SK-N-SH treated with all-trans-retinoic acid at 6 μM for 48 hours (cell line): Measurements from ENCODE around the gene PDLIM3.
A peak's percentile ranks its signal among the peaks of the same experiment; 100 is the strongest.

Experiments
- ATAC-seq: fragments of 200-7000 bp; cut with Tn5 transposase; 3 replicates; pipeline ENCODE4 v1.9.1; 2020; ENCODE audit warnings: mild to moderate bottlenecking, moderate library complexity
- BACH2 ChIP-seq: fragments of 250-450 bp; sonication (Bioruptor Pico); IDR thresholded peaks from 2 replicates; pipeline ENCODE4 v1.9.0; 2021; ENCODE audit warnings: mild to moderate bottlenecking, borderline replicate concordance
- CSDC2 ChIP-seq: fragments of 250-450 bp; sonication (Bioruptor Pico); IDR thresholded peaks from 2 replicates; pipeline ENCODE4 v1.5.0; 2020; ENCODE audit warnings: mild to moderate bottlenecking, moderate library complexity
- CSRNP3 ChIP-seq: fragments of 250-450 bp; sonication (Bioruptor Pico); IDR thresholded peaks from 2 replicates; pipeline ENCODE4 v1.5.1; 2021; ENCODE audit warnings: mild to moderate bottlenecking, moderate library complexity
- PATZ1 ChIP-seq: fragments of 250-450 bp; sonication (Bioruptor Pico); IDR thresholded peaks from 2 replicates; pipeline ENCODE4 v1.8.0; 2020; ENCODE audit warnings: mild to moderate bottlenecking, moderate library complexity, borderline replicate concordance
- RARB ChIP-seq: fragments of 250-450 bp; sonication (Bioruptor Pico); IDR thresholded peaks from 2 replicates; pipeline ENCODE4 v1.8.0; 2021; ENCODE audit warnings: mild to moderate bottlenecking, moderate library complexity
- SNAI2 ChIP-seq: fragments of 250-450 bp; sonication (Bioruptor Pico); IDR thresholded peaks from 2 replicates; pipeline ENCODE4 v1.5.0; 2020; ENCODE audit warnings: mild to moderate bottlenecking, moderate library complexity
- TCF4 ChIP-seq: fragments of 250-450 bp; sonication (Bioruptor Pico); IDR thresholded peaks from 2 replicates; pipeline ENCODE4 v1.8.0; 2021; ENCODE audit warnings: mild to moderate bottlenecking, moderate library complexity, borderline replicate concordance
- TOX ChIP-seq: fragments of 250-450 bp; sonication (Bioruptor Pico); IDR thresholded peaks from 2 replicates; pipeline ENCODE4 v1.8.0; 2021; ENCODE audit warnings: mild to moderate bottlenecking, moderate library complexity, borderline replicate concordance
- TSHZ2 ChIP-seq: fragments of 250-450 bp; sonication (Bioruptor Pico); IDR thresholded peaks from 2 replicates; pipeline ENCODE4 v1.5.0; 2020; ENCODE audit warnings: mild to moderate bottlenecking, moderate library complexity
- ZC3H10 ChIP-seq: fragments of 250-450 bp; sonication (Bioruptor Pico); IDR thresholded peaks from 2 replicates; pipeline ENCODE4 v1.5.1; 2021; ENCODE audit warnings: mild to moderate bottlenecking, moderate library complexity
- ZFP3 ChIP-seq: fragments of 250-450 bp; sonication (Bioruptor Pico); IDR thresholded peaks from 2 replicates; pipeline ENCODE4 v1.5.0; 2020; ENCODE audit warnings: mild to moderate bottlenecking, moderate library complexity
- ZFP30 ChIP-seq: fragments of 450-650 bp; formaldehyde crosslinking; IDR thresholded peaks from 2 replicates; pipeline ENCODE4 v1.5.0; 2022; ENCODE audit warnings: mild to moderate bottlenecking, moderate library complexity
- ZNF70 ChIP-seq: fragments of 450-650 bp; formaldehyde crosslinking; IDR thresholded peaks from 2 replicates; pipeline ENCODE4 v1.5.0; 2020; ENCODE audit warnings: mild to moderate bottlenecking, moderate library complexity

PDLIM3 gene

GRCh38 chr4:185576962-185577950 is 41.9 kb upstream of the PDLIM3 start:
- no peak for TF ChIP-seq SNAI2 (CRISPR knock-in tag)
- no peak for TF ChIP-seq ZC3H10 (CRISPR knock-in tag)
- peak; percentile 42; the same call in 1 of the 2 replicates for TF ChIP-seq TSHZ2 (CRISPR knock-in tag)
- TF ChIP-seq CSDC2 (CRISPR knock-in tag): no peak
- no peak for TF ChIP-seq RARB (CRISPR knock-in tag)
- TF ChIP-seq ZFP30: no peak
- TF ChIP-seq BACH2: no peak
- TF ChIP-seq TCF4 (CRISPR knock-in tag): no peak
- ATAC-seq: no peak

DNA sequence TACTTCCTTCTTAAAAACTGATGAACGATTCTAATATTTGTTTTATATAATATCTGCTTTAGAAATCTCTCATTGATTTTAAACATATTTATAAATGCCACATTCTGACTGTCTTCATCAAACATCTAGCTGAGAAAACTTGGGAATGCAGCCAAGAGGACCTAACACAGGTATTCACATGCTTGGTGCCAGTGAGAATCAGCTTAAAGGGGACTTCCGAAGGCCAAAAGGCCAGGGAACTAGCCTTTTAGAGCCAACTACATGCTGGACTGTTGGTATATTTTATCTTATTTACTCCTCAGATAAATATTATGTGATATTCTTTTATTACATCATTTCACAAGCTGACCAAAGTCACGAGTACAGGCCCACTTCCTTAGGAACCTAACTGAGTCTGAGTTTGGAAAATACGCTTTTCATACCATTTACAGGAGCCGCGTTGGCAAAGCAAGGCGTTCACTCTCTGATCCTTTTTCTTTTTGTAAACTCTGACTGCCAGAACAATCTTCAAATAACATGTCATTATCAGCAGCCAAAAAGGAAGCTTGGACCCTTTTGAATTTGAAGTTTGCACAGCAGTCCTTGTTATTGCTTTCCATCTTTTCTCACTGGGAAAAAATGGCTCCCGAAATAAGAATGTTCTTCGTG is 41.1 kb upstream of the PDLIM3 start:
- TF ChIP-seq ZNF70 (CRISPR knock-in tag) (no peak), ZFP3 (CRISPR knock-in tag) (no peak), TOX (CRISPR knock-in tag) (no peak), ZFP30 (no peak), PATZ1 (CRISPR knock-in tag) (no peak)
- ATAC-seq: no peak

DNA sequence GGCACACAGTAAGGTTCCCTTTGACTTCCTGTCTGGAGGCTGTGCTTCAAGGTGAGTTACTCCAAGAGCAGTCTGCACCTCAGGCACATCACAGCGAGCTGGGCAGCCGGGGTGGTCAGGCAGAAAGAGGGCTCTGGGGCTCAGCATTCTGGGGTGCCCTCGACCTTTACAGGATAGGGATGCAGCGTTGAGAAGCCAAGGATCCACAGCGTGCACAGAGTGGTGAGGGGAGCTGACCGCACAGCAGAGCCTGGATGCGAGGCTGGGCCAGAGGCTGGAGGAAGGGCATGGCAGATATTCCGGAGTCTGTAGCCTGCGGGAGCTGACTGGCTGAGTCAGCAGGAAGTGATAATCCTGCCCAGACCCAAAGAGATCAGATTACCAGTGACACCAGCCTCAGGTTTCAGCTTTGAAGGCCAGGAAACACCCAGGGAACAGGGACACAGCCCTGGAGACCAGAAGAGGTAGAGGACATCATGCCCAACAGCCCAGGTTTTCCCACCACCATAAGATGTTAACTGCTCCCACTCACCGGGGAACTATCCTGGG is 38.4 kb upstream of the PDLIM3 start:
- peak; percentile 99 for ATAC-seq
- no peak for TF ChIP-seq CSRNP3
- 0 out of 2 replicates have a peak, but pooled peaks have one; percentile 36 for TF ChIP-seq ZFP3 (CRISPR knock-in tag)

DNA sequence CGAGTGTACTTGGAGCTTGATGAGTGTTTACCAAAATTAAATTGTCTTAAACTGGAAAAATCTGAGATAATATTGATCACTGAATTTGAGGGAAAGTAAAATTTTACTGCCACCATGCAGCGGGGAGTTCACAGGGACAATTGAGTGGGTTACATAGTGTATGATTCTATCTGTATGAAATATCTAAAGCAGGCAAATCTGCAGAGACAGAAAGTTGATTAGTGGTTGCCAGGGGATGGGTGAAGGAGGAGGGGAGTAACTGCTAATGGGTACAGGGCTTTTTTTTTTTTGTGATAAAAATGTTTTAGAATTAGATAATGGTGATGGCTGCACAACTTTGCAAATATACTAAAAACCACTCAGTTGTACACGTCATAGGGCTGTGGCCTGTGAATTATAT is 35.4 kb upstream of the PDLIM3 start:
- TF ChIP-seq TCF4 (CRISPR knock-in tag) (0 out of 2 replicates have a peak, but pooled peaks have one; percentile 10), TSHZ2 (CRISPR knock-in tag) (no peak)
- no peak for ATAC-seq
